ENCODE results near the gene PHLDB1.

DNA sequence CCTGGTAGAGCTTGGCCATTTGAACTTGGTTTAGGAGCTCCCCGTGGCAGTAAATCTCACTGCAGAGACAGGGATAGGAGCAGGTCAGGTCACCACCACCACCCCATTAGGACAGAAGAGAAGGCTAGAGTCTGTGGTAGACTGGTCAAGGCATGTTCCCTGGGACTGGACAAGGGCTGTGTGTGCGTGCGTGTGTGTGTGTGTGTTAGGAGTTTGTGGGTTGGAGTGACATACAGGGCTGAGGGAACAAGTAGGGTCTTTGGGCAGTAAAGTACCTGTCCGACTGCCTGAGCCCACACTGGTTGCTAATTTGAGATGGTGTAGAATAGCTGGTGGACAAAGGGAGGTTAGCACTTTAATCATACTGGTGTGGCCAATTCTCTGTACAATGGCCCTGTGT lies 56.0 kb downstream of the PHLDB1 start:
- TF ChIP-seq, protein P1, sequence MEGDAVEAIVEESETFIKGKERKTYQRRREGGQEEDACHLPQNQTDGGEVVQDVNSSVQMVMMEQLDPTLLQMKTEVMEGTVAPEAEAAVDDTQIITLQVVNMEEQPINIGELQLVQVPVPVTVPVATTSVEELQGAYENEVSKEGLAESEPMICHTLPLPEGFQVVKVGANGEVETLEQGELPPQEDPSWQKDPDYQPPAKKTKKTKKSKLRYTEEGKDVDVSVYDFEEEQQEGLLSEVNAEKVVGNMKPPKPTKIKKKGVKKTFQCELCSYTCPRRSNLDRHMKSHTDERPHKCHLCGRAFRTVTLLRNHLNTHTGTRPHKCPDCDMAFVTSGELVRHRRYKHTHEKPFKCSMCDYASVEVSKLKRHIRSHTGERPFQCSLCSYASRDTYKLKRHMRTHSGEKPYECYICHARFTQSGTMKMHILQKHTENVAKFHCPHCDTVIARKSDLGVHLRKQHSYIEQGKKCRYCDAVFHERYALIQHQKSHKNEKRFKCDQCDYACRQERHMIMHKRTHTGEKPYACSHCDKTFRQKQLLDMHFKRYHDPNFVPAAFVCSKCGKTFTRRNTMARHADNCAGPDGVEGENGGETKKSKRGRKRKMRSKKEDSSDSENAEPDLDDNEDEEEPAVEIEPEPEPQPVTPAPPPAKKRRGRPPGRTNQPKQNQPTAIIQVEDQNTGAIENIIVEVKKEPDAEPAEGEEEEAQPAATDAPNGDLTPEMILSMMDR (IDR thresholded peaks at IDR 0.05): no peak
- TF ChIP-seq POLR2A (IDR thresholded peaks at IDR 0.05): no peak

All from lower leg skin (tissue), 3 donors.